ENCODE data around the gene FAM81B.

FAM81B gene

GRCh38 chr5:95406426-95407090 is 15.4 kb downstream of the FAM81B start:
- no peak for DNase-seq

- DNase-seq = no peak
These were observed 19.1 kb downstream of the FAM81B start for GRCh38 chr5:95410279-95410678.

GRCh38 chr5:95411474-95411873 is 20.3 kb downstream of the FAM81B start:
- no peak for DNase-seq

GRCh38 chr5:95414451-95414850 is 23.3 kb downstream of the FAM81B start:
- DNase-seq = no peak

- no peak for DNase-seq
These were observed 26.8 kb downstream of the FAM81B start for GRCh38 chr5:95417971-95418370.

GRCh38 chr5:95422838-95423237 is 31.7 kb downstream of the FAM81B start:
- no peak for DNase-seq

GRCh38 chr5:95424016-95424415 is 32.9 kb downstream of the FAM81B start:
- no peak for DNase-seq

GRCh38 chr5:95424526-95424925 is 33.4 kb downstream of the FAM81B start:
- DNase-seq = no peak

GRCh38 chr5:95426227-95426626 is 35.1 kb downstream of the FAM81B start:
- no peak for DNase-seq

- no peak for DNase-seq
These were observed 41.6 kb downstream of the FAM81B start for GRCh38 chr5:95432779-95433178.

GRCh38 chr5:95439801-95440493 is 48.8 kb downstream of the FAM81B start:
- no peak for DNase-seq

GRCh38 chr5:95440825-95441224 is 49.7 kb downstream of the FAM81B start:
- no peak for DNase-seq

- DNase-seq = no peak
These were observed 50.5 kb downstream of the FAM81B start for GRCh38 chr5:95441636-95442035.

GRCh38 chr5:95445442-95445841 is 54.3 kb downstream of the FAM81B start:
- DNase-seq = no peak

- DNase-seq = no peak
These were observed 54.8 kb downstream of the FAM81B start for GRCh38 chr5:95445995-95446394.

- no peak for DNase-seq
These were observed 55.5 kb downstream of the FAM81B start for GRCh38 chr5:95446560-95447221.

GRCh38 chr5:95447961-95448360 is 56.8 kb downstream of the FAM81B start:
- DNase-seq = no peak

GRCh38 chr5:95448789-95449188 is 57.6 kb downstream of the FAM81B start:
- no peak for DNase-seq

GRCh38 chr5:95449460-95449859 is 58.3 kb downstream of the FAM81B start:
- DNase-seq = no peak

- DNase-seq = no peak
These were observed 63.4 kb downstream of the FAM81B start for GRCh38 chr5:95454536-95454935.

GRCh38 chr5:95460665-95461064 is 69.5 kb downstream of the FAM81B start:
- no peak for DNase-seq

- no peak for DNase-seq
These were observed 80.3 kb downstream of the FAM81B start for GRCh38 chr5:95471487-95471886.

- DNase-seq = no peak
These were observed 80.8 kb downstream of the FAM81B start for GRCh38 chr5:95471942-95472341.

- DNase-seq = no peak
These were observed 93.3 kb downstream of the FAM81B start for GRCh38 chr5:95484421-95484820.
